ENCODE results near the gene CPNE7. TPM values are rescaled to one million over a fixed set of nuclear protein-coding genes. Genes with fewer than 3 reads are reported as not detected.
A peak's percentile ranks its signal among the peaks of the same experiment; 100 is the strongest.

Gene CPNE7
- total and polyA plus RNA-seq, 2 donors (not counting 1 experiment from before 2014, with no cell fraction given), result 10.2 to 53.0 TPM

DNA sequence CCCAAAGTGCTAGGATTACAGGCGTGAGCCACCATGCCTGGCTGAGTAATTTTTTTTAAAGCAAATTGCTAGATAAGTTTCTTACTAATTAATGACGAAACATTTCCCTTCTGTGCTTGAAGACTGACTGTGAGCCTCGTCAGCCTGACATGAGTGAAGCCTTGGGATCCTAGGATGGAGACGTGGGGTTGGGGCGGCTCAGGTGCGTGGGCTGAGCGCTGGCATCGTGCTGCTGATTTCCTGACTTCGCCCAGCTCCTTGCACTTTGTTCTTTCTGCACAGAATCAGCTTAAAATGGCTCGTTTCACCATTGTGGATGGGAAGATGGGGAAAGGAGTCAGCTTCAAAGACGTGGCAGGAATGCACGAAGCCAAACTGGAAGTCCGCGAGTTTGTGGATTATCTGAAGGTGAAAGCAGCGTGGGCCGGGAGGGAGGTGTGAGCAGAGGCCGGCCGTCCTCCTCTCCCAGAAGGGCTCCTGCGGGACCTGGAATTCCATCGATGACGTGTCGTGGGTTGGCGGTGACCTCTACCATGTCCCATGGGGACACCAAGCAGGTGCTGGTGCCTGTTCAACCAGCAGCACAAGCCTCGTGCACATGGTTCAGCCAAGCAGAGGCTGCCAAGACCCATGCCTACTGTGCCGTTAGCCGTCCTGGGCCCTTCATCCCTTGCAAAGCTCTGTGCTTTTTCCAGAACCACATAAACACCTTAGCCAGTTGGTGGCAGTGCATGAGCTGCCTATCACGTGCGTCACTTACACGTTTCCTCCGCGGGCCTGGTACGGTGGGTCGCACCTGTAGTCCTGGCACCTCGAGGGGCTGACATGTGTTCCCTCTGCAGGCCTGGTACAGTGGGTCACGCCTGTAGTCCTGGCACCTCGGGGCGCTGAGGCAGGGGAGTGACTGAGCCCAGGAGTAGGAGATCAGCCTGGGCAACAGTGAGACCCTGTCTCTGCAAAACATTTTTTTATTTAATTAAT, 44.9 kb upstream of the CPNE7 start:
- TF ChIP-seq, protein P1, sequence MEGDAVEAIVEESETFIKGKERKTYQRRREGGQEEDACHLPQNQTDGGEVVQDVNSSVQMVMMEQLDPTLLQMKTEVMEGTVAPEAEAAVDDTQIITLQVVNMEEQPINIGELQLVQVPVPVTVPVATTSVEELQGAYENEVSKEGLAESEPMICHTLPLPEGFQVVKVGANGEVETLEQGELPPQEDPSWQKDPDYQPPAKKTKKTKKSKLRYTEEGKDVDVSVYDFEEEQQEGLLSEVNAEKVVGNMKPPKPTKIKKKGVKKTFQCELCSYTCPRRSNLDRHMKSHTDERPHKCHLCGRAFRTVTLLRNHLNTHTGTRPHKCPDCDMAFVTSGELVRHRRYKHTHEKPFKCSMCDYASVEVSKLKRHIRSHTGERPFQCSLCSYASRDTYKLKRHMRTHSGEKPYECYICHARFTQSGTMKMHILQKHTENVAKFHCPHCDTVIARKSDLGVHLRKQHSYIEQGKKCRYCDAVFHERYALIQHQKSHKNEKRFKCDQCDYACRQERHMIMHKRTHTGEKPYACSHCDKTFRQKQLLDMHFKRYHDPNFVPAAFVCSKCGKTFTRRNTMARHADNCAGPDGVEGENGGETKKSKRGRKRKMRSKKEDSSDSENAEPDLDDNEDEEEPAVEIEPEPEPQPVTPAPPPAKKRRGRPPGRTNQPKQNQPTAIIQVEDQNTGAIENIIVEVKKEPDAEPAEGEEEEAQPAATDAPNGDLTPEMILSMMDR (conservative IDR thresholded peaks at IDR 0.05 in 1 of 2, IDR thresholded peaks at IDR 0.05 in 1 of 2; ENCODE audit: low read depth in 1 of 2, low read length in 2 of 2), result no peak
- TF ChIP-seq EZH2 (IDR thresholded peaks at IDR 0.05; ENCODE audit: low read length, missing control alignments), result no peak
- no peak for DNase-seq (ENCODE audit: low read depth in 2 of 2)
- Histone ChIP-seq H3K9ac (ENCODE audit: insufficient read depth, low read length) (no peak overlapping the region), H3K27me3 (ENCODE audit: control insufficient read depth, insufficient read depth, low read length) (no peaks in the 10 kb centered on the region), H3K79me2 (ENCODE audit: control insufficient read depth, insufficient read depth, low read length) (peaks cover 4% of the 10 kb centered on the region), H3K9me3 (ENCODE audit: control insufficient read depth, insufficient read depth, low read depth, low read length) (no peaks in the 10 kb centered on the region), H3K4me2 (ENCODE audit: extremely low read depth, insufficient read depth, low read length) (no peak overlapping the region), H3K36me3 (ENCODE audit: control insufficient read depth, insufficient read depth, low read length) (peaks cover 32% of the 10 kb centered on the region), H3K4me3 (replicated peaks in 1 of 4; ENCODE audit: control extremely low read depth in 1 of 4, insufficient read depth in 1 of 4, low read depth in 3 of 4, low read length in 4 of 4) (no peak overlapping the region), H2AFZ (ENCODE audit: low read length) (no peak overlapping the region), H4K20me1 (ENCODE audit: control insufficient read depth, extremely low read depth, insufficient read depth, low read length) (no peaks in the 10 kb centered on the region), H3K27ac (ENCODE audit: insufficient read depth, low read length) (no peak overlapping the region), H3K4me1 (ENCODE audit: control insufficient read depth, extremely low read depth, insufficient read depth, low read length) (no peaks in the 10 kb centered on the region)

DNA sequence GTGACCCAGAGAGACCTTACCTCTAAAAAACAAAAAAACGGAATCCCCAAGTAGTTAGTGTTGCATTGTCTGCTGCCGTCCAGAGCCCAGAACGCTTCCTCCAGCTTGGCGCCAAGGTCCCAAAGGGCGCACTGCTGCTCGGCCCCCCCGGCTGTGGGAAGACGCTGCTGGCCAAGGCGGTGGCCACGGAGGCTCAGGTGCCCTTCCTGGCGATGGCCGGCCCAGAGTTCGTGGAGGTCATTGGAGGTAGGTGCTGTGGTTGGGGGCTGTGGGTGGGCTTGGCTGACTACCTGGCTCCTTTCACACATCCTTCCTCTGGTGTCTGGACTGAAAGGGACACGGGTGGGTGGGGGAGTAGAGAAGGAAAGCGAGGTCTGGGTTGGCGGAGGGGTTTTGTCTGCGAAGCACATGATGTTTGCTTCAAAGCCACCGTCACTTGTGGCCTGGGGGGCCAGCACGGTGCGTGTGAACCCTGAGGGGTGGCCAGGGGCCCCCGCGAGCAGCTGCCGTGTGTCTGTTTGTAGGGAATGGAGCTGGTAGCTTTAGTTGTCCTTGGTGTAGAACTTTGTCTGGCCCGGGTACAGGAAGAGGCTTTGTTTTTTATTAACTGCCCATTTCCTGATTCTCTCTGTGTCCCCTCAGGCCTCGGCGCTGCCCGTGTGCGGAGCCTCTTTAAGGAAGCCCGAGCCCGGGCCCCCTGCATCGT, 43.6 kb upstream of the CPNE7 start:
- Histone ChIP-seq H3K36me3 (ENCODE audit: control insufficient read depth, insufficient read depth, low read length) (peaks cover 32% of the 10 kb centered on the region), H3K4me1 (ENCODE audit: control insufficient read depth, extremely low read depth, insufficient read depth, low read length) (no peaks in the 10 kb centered on the region), H3K9ac (ENCODE audit: insufficient read depth, low read length) (no peak overlapping the region), H2AFZ (ENCODE audit: low read length) (no peak overlapping the region), H3K27ac (ENCODE audit: insufficient read depth, low read length) (no peak overlapping the region), H3K27me3 (ENCODE audit: control insufficient read depth, insufficient read depth, low read length) (no peaks in the 10 kb centered on the region), H3K4me2 (ENCODE audit: extremely low read depth, insufficient read depth, low read length) (no peak overlapping the region), H3K4me3 (replicated peaks in 1 of 4; ENCODE audit: control extremely low read depth in 1 of 4, insufficient read depth in 1 of 4, low read depth in 3 of 4, low read length in 4 of 4) (no peak overlapping the region), H4K20me1 (ENCODE audit: control insufficient read depth, extremely low read depth, insufficient read depth, low read length) (no peaks in the 10 kb centered on the region), H3K79me2 (ENCODE audit: control insufficient read depth, insufficient read depth, low read length) (peaks cover 4% of the 10 kb centered on the region), H3K9me3 (ENCODE audit: control insufficient read depth, insufficient read depth, low read depth, low read length) (no peaks in the 10 kb centered on the region)
- no peak for DNase-seq (ENCODE audit: low read depth in 2 of 2)
- TF ChIP-seq, protein P1 (conservative IDR thresholded peaks at IDR 0.05 in 1 of 2, IDR thresholded peaks at IDR 0.05 in 1 of 2; ENCODE audit: low read depth in 1 of 2, low read length in 2 of 2), result no peak
- TF ChIP-seq EZH2 (IDR thresholded peaks at IDR 0.05; ENCODE audit: low read length, missing control alignments), result no peak

DNA sequence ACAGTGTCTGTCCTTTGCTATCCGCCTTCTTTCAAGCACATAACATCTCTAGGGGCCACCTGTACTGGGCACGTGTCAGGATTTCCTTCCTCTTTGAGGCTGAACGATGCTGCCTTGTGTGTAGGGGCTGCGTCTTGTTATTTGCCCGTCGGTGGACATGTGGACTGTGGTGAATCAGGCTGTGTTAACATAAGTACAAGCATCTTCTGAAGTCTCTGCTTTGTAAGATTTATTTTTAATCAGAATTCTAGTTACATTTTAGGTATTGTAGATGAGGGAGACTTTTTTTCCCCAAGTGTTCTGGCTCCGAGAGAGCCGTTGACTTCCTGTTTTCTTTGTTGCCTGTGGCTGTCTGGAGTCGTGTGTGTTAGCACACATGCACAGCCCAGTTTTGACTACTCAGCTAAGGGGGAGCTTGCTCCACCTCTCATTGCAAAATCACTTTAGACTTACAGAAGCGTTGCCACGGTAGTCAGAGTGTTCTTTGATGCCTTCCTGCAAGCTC, 41.3 kb upstream of the CPNE7 start:
- Histone ChIP-seq H3K79me2 (ENCODE audit: control insufficient read depth, insufficient read depth, low read length) (peaks cover 4% of the 10 kb centered on the region), H3K9me3 (ENCODE audit: control insufficient read depth, insufficient read depth, low read depth, low read length) (no peaks in the 10 kb centered on the region), H3K36me3 (ENCODE audit: control insufficient read depth, insufficient read depth, low read length) (peaks cover 40% of the 10 kb centered on the region), H3K4me2 (ENCODE audit: extremely low read depth, insufficient read depth, low read length) (no peak overlapping the region), H3K4me1 (ENCODE audit: control insufficient read depth, extremely low read depth, insufficient read depth, low read length) (no peaks in the 10 kb centered on the region), H2AFZ (ENCODE audit: low read length) (no peak overlapping the region), H3K4me3 (replicated peaks in 1 of 4; ENCODE audit: control extremely low read depth in 1 of 4, insufficient read depth in 1 of 4, low read depth in 3 of 4, low read length in 4 of 4) (no peak overlapping the region), H3K27me3 (ENCODE audit: control insufficient read depth, insufficient read depth, low read length) (no peaks in the 10 kb centered on the region), H3K27ac (ENCODE audit: insufficient read depth, low read length) (no peak overlapping the region), H4K20me1 (ENCODE audit: control insufficient read depth, extremely low read depth, insufficient read depth, low read length) (no peaks in the 10 kb centered on the region), H3K9ac (ENCODE audit: insufficient read depth, low read length) (no peak overlapping the region)
- TF ChIP-seq, protein P1 (conservative IDR thresholded peaks at IDR 0.05 in 1 of 2, IDR thresholded peaks at IDR 0.05 in 1 of 2; ENCODE audit: low read depth in 1 of 2, low read length in 2 of 2), result no peak
- TF ChIP-seq EZH2 (IDR thresholded peaks at IDR 0.05; ENCODE audit: low read length, missing control alignments), result no peak
- peak in 1 of 2 donors; percentile 54 for DNase-seq (ENCODE audit: low read depth in 2 of 2)
